ENCODE results near the gene APOL6. TPM values are rescaled to one million over a fixed set of nuclear protein-coding genes. Genes with fewer than 3 reads are reported as not detected.

Gene APOL6
- total and polyA plus RNA-seq, 2 of the 13 experiments (the other 11 are each of a cell fraction or from before 2014, with no cell fraction given): 5.2 to 7.5 TPM

DNA sequence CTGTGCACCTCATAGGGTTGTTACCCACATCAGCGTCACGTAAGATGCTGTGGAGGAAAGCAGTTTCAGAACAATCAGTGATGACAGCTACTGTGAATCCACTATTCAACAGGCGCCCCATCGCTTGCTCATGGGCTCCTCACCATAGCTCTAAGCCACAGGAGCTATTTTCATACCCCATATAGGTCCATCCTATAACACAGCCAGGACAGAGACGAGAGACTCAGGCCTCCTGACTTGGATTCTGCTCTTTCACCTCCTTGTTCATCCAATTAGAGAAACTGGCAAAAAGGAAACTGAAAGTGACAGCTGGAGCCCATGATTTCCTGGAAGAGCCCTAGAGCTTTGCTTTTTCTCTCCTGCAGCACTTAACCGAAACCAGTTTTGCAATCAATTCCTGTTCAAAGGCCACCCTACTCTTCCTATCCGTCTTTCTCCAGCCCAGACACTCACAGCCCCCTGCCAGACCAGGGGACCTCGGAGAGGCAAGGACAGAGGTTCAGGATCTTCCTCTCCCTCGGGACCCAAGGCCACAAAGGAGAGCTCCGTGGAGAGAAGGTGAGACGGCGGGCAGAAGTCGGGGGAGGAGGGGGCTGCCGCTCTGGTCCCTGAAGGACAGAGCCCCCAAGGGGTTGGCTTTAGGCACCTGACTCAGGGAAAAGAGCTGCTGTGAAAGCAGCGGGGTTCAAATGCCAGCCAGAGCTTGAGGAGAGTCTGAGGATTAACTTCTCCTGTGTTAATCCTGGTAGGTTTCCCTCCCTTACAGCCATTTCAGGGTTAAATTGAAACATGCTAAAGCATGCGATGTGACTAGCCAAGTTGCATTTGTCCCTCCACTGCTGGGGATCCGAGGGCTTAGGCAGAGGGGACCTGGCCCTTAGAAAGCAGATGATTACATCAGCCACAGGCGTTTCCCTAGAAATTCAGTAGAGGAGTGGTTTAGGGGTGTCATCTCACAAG is at the start of gene APOL6 (continued):
- TF ChIP-seq PHF8 (CRISPR knock-in tag; IDR thresholded peaks at IDR 0.05) (peak; percentile 74), NFIC (IDR thresholded peaks at IDR 0.05; ENCODE audit: low read length) (0 out of 2 replicates have a peak, but pooled peaks have one; percentile 24), POLR2G (IDR thresholded peaks at IDR 0.05; ENCODE audit: low read depth, low read length) (peak; percentile 80), TAF1 (CRISPR knock-in tag; IDR thresholded peaks at IDR 0.05) (peak; percentile 56), ZNF33A (CRISPR knock-in tag; IDR thresholded peaks at IDR 0.05; ENCODE audit: borderline replicate concordance) (0 out of 2 replicates have a peak, but pooled peaks have one; percentile 48), ZNF841 (CRISPR knock-in tag; IDR thresholded peaks at IDR 0.05; ENCODE audit: borderline replicate concordance) (no peak), ZNF160 (CRISPR knock-in tag; IDR thresholded peaks at IDR 0.05) (no peak), KLF16 (CRISPR knock-in tag; IDR thresholded peaks at IDR 0.05) (peak in 1 of 2 experiments; percentile 74; a peak in 2 of 4 replicates), DR1 (CRISPR knock-in tag; IDR thresholded peaks at IDR 0.05) (no peak), HOXA5 (CRISPR knock-in tag; IDR thresholded peaks at IDR 0.05) (peak; percentile 26; the same call in 1 of the 2 replicates), NCOA2 (CRISPR knock-in tag; IDR thresholded peaks at IDR 0.05) (peak; percentile 45; the same call in 1 of the 2 replicates), DMAP1 (CRISPR knock-in tag; IDR thresholded peaks at IDR 0.05) (peak; percentile 29), SOX13 (IDR thresholded peaks at IDR 0.05) (no peak), SOX13 (CRISPR knock-in tag; conservative IDR thresholded peaks at IDR 0.05 in 1 of 2, IDR thresholded peaks at IDR 0.05 in 1 of 2) (peak in 1 of 2 experiments; percentile 48; a peak in 2 of 4 replicates), PITX1 (CRISPR knock-in tag; IDR thresholded peaks at IDR 0.05) (peak; percentile 62; the same call in 1 of the 2 replicates), FOSL1 (CRISPR knock-in tag; IDR thresholded peaks at IDR 0.05; ENCODE audit: borderline replicate concordance) (peak; percentile 20; the same call in 1 of the 2 replicates), BCL6 (CRISPR knock-in tag; IDR thresholded peaks at IDR 0.05) (peak; percentile 95), CCDC6 (CRISPR knock-in tag; IDR thresholded peaks at IDR 0.05) (peak; percentile 12; the same call in 1 of the 2 replicates), ZNF501 (CRISPR knock-in tag; IDR thresholded peaks at IDR 0.05) (peak; percentile 80), EZH2 (conservative IDR thresholded peaks at IDR 0.05; ENCODE audit: low read depth, low read length) (no peak), HNF4A (CRISPR knock-in tag; IDR thresholded peaks at IDR 0.05) (peak; percentile 89), CREM (IDR thresholded peaks at IDR 0.05) (peak; percentile 25; the same call in 1 of the 2 replicates), CREM (CRISPR knock-in tag; IDR thresholded peaks at IDR 0.05) (no peak), ZNF331 (CRISPR knock-in tag; IDR thresholded peaks at IDR 0.05) (peak; percentile 27; the same call in 1 of the 2 replicates)
- TF ChIP-seq, protein P1, sequence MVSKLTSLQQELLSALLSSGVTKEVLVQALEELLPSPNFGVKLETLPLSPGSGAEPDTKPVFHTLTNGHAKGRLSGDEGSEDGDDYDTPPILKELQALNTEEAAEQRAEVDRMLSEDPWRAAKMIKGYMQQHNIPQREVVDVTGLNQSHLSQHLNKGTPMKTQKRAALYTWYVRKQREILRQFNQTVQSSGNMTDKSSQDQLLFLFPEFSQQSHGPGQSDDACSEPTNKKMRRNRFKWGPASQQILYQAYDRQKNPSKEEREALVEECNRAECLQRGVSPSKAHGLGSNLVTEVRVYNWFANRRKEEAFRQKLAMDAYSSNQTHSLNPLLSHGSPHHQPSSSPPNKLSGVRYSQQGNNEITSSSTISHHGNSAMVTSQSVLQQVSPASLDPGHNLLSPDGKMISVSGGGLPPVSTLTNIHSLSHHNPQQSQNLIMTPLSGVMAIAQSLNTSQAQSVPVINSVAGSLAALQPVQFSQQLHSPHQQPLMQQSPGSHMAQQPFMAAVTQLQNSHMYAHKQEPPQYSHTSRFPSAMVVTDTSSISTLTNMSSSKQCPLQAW (CRISPR knock-in tag; IDR thresholded peaks at IDR 0.05): peak; percentile 75; the same call in 1 of the 2 replicates
- TF ChIP-seq, protein P2, sequence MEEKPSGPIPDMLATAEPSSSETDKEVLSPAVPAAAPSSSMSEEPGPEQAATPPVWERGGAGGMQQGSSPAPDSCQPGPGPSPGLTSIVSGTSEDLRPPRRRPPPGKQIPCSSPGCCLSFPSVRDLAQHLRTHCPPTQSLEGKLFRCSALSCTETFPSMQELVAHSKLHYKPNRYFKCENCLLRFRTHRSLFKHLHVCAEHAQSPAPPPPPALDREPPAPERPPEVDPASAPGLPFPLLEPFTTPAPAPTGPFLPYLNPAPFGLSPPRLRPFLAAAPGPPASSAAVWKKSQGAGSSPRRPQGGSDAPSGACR (CRISPR knock-in tag; IDR thresholded peaks at IDR 0.05): 0 out of 2 replicates have a peak, but pooled peaks have one; percentile 55
- TF ChIP-seq, protein P3, sequence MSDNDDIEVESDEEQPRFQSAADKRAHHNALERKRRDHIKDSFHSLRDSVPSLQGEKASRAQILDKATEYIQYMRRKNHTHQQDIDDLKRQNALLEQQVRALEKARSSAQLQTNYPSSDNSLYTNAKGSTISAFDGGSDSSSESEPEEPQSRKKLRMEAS (IDR thresholded peaks at IDR 0.05): peak; percentile 26; the same call in 1 of the 2 replicates
- TF ChIP-seq, protein P4, sequence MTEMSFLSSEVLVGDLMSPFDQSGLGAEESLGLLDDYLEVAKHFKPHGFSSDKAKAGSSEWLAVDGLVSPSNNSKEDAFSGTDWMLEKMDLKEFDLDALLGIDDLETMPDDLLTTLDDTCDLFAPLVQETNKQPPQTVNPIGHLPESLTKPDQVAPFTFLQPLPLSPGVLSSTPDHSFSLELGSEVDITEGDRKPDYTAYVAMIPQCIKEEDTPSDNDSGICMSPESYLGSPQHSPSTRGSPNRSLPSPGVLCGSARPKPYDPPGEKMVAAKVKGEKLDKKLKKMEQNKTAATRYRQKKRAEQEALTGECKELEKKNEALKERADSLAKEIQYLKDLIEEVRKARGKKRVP (CRISPR knock-in tag; IDR thresholded peaks at IDR 0.05): peak in 1 of 2 experiments; percentile 96; a peak in 2 of 4 replicates
